MCF 10A (cell line): ENCODE data around the gene MROH2A. TPM values are rescaled to one million over a fixed set of nuclear protein-coding genes. Genes with fewer than 3 reads are reported as not detected.

ENCODE experiments used
- BruUV-seq: library from RNA; stranded (reverse); fragments of 400-500 nt; replicated peaks from 2 replicates; lab custom pipeline; 2021; lab: Mats Ljungman, UMichigan
- CTCF ChIA-PET: fragments of 300-600 bp; sonication (Branson Sonifier 250); formaldehyde crosslinking; extraction: SDS; loops from one replicate; lab custom pipeline; 2021; ENCODE audit warnings: antibody characterized with exemption, inconsistent platforms; lab: Yijun Ruan, JAX
- POLR2A ChIA-PET: fragments of 300-600, 350-650 bp; sonication (Branson Sonifier 250); formaldehyde crosslinking; extraction: SDS; loops from one replicate; lab custom pipeline; 2020; ENCODE audit warnings: antibody characterized with exemption, inconsistent platforms; lab: Yijun Ruan, JAX
- DNase-seq: peaks from one replicate; pipeline ENCODE4 v3.0.0-alpha.2; 2018; ENCODE audit not compliant: unreplicated experiment
- H3K27ac Mint-ChIP-seq: one replicate; pipeline ENCODE4 v1.8.0; 2022; ENCODE audit warnings: mild to moderate bottlenecking, low read depth, mixed read lengths; ENCODE audit not compliant: unreplicated experiment
- H3K27me3 Mint-ChIP-seq: one replicate; pipeline ENCODE4 v1.8.0; 2022; ENCODE audit warnings: mixed read lengths; ENCODE audit not compliant: insufficient read depth, unreplicated experiment
- H3K36me3 Mint-ChIP-seq: one replicate; pipeline ENCODE4 v1.8.0; 2022; ENCODE audit warnings: mild to moderate bottlenecking, moderate library complexity, mixed read lengths; ENCODE audit not compliant: insufficient read depth, unreplicated experiment
- H3K4me1 Mint-ChIP-seq: one replicate; pipeline ENCODE4 v1.8.0; 2022; ENCODE audit warnings: mixed read lengths; ENCODE audit not compliant: insufficient read depth, unreplicated experiment
- H3K4me3 Mint-ChIP-seq: one replicate; pipeline ENCODE4 v1.8.0; 2022; ENCODE audit warnings: mild to moderate bottlenecking, moderate library complexity, mixed read lengths; ENCODE audit not compliant: unreplicated experiment
- H3K9me3 Mint-ChIP-seq: one replicate; pipeline ENCODE4 v1.8.0; 2022; ENCODE audit warnings: mixed read lengths; ENCODE audit not compliant: unreplicated experiment
- intact Hi-C: fragments of 100-400 bp; cut with micrococcal nuclease; formaldehyde crosslinking; loops from 2 replicates; pipeline ENCODE4 v1.14.1; 2022
- total RNA-seq: library from RNA; stranded (reverse); gene quantifications from 2 replicates; pipeline ENCODE4 v1.2.3, GENCODE V29; 2022
- TF ChIP-seq, protein P1 (sequence below): fragments of 200-600 bp; IDR thresholded peaks from one replicate; pipeline ENCODE4 v1.8.0; 2022; ENCODE audit warnings: antibody characterized with exemption, mild to moderate bottlenecking; ENCODE audit not compliant: unreplicated experiment

Gene MROH2A
- total RNA-seq, 1 experiment from 2014 or later: not detected

DNA sequence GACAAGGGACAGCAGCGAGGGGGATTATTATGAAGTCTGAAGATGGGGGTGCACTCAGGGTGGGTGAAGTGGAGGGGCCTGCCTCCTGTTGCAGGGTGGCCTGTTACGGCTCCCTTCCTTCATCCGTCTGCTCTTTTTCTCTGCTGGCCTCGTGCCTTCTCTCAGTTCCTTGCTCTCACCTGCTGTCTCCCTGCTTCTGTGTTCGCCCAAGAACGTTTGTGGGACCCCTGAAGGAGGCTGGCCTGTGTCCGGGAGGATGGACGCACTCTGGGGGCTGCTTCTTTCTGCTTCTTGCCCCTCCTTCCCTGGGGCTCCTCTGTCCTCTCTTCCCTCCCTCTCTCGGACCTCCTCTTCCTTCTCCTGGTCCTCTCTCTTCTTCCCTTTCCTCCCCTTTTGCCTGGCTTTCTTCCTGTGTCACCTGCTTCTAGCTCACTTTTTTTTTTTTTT, 13.8 kb downstream of the MROH2A start:
- no peak for DNase-seq
- no peaks in the 10 kb centered on the region for H3K4me1 Mint-ChIP-seq
- CTCF ChIA-PET: interaction anchor here (0.6 kb wide), 1 partner anchor 183 kb away, joined by 4 read pairs; no protein-coding TSS in a partner anchor
- H3K9me3 Mint-ChIP-seq: peaks cover 6% of the 10 kb centered on the region
- intact Hi-C loops: no loop called here
- H3K27ac Mint-ChIP-seq: no peak overlapping the region
- TF ChIP-seq, protein P1, sequence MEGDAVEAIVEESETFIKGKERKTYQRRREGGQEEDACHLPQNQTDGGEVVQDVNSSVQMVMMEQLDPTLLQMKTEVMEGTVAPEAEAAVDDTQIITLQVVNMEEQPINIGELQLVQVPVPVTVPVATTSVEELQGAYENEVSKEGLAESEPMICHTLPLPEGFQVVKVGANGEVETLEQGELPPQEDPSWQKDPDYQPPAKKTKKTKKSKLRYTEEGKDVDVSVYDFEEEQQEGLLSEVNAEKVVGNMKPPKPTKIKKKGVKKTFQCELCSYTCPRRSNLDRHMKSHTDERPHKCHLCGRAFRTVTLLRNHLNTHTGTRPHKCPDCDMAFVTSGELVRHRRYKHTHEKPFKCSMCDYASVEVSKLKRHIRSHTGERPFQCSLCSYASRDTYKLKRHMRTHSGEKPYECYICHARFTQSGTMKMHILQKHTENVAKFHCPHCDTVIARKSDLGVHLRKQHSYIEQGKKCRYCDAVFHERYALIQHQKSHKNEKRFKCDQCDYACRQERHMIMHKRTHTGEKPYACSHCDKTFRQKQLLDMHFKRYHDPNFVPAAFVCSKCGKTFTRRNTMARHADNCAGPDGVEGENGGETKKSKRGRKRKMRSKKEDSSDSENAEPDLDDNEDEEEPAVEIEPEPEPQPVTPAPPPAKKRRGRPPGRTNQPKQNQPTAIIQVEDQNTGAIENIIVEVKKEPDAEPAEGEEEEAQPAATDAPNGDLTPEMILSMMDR: no peak
- no peak overlapping the region for H3K4me3 Mint-ChIP-seq
- no peaks in the 10 kb centered on the region for H3K27me3 Mint-ChIP-seq
- BruUV-seq: no TSS peak
- H3K36me3 Mint-ChIP-seq: no peaks in the 10 kb centered on the region
- POLR2A ChIA-PET: interaction anchor here (0.5 kb wide), 1 partner anchor 59 kb away, joined by 3 read pairs; no protein-coding TSS in a partner anchor

DNA sequence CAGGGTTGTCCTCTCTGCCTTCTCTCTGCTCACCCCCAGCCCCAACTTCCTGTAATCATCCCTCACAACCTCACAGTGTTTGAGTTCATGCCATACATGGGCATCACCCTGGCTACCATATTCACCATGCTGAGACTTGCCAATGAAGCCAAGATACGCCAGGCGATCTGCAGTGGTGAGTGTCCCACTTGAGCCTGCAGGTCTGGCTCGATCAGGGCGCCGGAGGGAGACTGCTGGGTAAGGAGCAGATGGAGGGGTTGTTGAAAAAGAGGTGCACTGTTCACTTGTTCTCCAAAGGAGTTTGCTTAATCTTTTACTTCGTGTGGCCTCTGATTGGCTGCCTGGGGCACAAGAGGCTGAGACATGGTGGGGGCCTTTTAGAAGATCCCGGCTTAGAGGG, 14.6 kb downstream of the MROH2A start:
- H3K27ac Mint-ChIP-seq: no peak overlapping the region
- CTCF ChIA-PET: no interaction called here

DNA sequence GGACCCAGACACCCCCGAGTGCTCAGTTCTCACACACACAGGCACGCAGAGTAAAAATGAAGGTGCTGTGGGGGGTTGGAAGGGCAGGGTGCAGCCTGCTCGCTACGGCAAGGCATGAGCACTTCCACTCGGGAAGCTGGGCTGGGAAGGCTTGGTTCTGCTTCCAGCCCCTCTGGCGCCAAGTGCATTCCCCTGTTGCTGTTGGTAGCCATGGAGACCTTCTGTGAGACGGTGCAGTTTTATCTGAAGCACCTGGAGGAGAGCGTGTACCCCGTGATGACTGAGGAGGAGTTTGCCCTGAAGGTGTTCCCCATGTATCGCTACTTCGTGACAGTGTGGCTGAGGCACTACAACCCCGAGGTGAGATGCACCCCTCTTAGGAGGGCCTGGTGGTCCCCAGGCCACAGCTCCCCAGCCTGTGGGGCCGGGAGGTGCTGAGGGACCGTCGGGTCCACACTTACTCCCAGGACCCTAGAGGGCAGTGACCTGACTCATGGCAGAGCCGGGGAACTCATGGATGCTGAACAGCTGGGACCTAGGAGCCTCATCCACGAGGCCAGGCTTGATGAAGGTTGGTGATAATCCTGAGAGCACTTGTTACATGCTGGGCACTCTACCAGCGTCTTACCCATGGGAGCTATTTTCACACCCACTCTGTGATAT, 15.5 kb downstream of the MROH2A start:
- H3K27me3 Mint-ChIP-seq: peaks cover 7% of the 10 kb centered on the region
- intact Hi-C loops: no loop called here
- no peak for DNase-seq
- ChIA-PET POLR2A (no interaction called here), CTCF (no interaction called here)
- H3K27ac Mint-ChIP-seq: no peak overlapping the region
- H3K4me1 Mint-ChIP-seq: no peaks in the 10 kb centered on the region
- TF ChIP-seq, protein P1: no peak
- H3K36me3 Mint-ChIP-seq: no peaks in the 10 kb centered on the region
- BruUV-seq: no TSS peak
- H3K9me3 Mint-ChIP-seq: peaks cover 6% of the 10 kb centered on the region
- no peak overlapping the region for H3K4me3 Mint-ChIP-seq

More for the DNA sequence above, 14.6 kb downstream of the MROH2A start:
- Mint-ChIP-seq H3K36me3 (no peaks in the 10 kb centered on the region), H3K9me3 (peaks cover 6% of the 10 kb centered on the region), H3K27me3 (no peaks in the 10 kb centered on the region), H3K4me1 (no peaks in the 10 kb centered on the region), H3K4me3 (no peak overlapping the region)
- intact Hi-C loops: no loop called here
- no TSS peak for BruUV-seq
- DNase-seq: no peak
- TF ChIP-seq, protein P1: no peak
- POLR2A ChIA-PET: interaction anchor here (0.5 kb wide), 1 partner anchor 59 kb away, joined by 3 read pairs; no protein-coding TSS in a partner anchor

DNA sequence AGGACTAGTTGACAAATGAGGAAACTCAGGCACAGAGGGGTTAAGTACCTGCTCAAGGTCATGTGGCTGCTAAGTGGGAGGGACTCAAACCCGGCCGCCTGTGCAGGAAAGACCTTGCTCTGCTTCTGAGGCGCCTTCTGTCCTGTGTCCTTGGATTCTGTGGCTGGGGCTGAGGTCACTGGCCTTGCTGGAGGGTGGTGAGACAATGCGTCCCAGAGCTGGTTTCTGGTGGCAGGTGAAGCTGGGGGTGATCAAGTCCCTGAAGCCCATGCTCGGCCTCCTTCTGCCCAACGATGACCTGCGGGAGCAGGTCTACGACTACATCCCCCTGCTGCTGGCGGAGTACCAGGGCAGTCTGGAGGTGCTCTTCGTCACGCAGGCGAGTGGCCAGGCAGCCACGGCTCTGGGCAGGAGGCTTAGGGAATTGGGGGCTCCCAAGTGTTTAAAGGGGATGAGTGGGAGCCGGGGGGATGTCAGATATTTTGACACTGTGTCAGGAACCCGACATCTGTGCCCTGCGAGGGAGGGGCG, 16.1 kb downstream of the MROH2A start:
- H3K27me3 Mint-ChIP-seq: peaks cover 10% of the 10 kb centered on the region
- H3K4me1 Mint-ChIP-seq: no peaks in the 10 kb centered on the region
- no peaks in the 10 kb centered on the region for H3K36me3 Mint-ChIP-seq
- H3K9me3 Mint-ChIP-seq: peaks cover 6% of the 10 kb centered on the region
- DNase-seq: no peak
- ChIA-PET POLR2A (no interaction called here), CTCF (no interaction called here)
- TF ChIP-seq, protein P1: no peak
- H3K27ac Mint-ChIP-seq: no peak overlapping the region
- no peak overlapping the region for H3K4me3 Mint-ChIP-seq
- BruUV-seq: no TSS peak
- intact Hi-C loops: no loop called here
